HG03354 (cell line): Measurements from ENCODE around the gene SPTLC1.

ENCODE experiments used
- ATAC-seq: cut with Tn5 transposase; IDR thresholded peaks from one replicate; pipeline ENCODE4 v1.9.1; 2021; ENCODE audit warnings: mild to moderate bottlenecking; ENCODE audit not compliant: unreplicated experiment, poor library complexity, severe bottlenecking

Gene SPTLC1

GRCh38 chr9:92100237-92100911 is 14.8 kb downstream of the SPTLC1 start:
- no peak for ATAC-seq

GRCh38 chr9:92098638-92099037 is 16.6 kb downstream of the SPTLC1 start:
- peak; percentile 80 for ATAC-seq

- ATAC-seq = no peak
Observed at GRCh38 chr9:92097997-92098482, 17.2 kb downstream of the SPTLC1 start.

GRCh38 chr9:92095236-92095635 is 20.0 kb downstream of the SPTLC1 start:
- no peak for ATAC-seq

GRCh38 chr9:92094655-92095054 is 20.6 kb downstream of the SPTLC1 start:
- ATAC-seq = no peak

- ATAC-seq = no peak
Observed at GRCh38 chr9:92077888-92078287, 37.3 kb downstream of the SPTLC1 start.

- no peak for ATAC-seq
Observed at GRCh38 chr9:92071634-92072033, 43.6 kb downstream of the SPTLC1 start.

GRCh38 chr9:92066168-92066567 is 49.0 kb downstream of the SPTLC1 start:
- ATAC-seq = no peak

- no peak for ATAC-seq
Observed at GRCh38 chr9:92064711-92065110, 50.5 kb downstream of the SPTLC1 start.

GRCh38 chr9:92061184-92061583 is 54.0 kb downstream of the SPTLC1 start:
- no peak for ATAC-seq

GRCh38 chr9:92059661-92060060 is 55.6 kb downstream of the SPTLC1 start:
- no peak for ATAC-seq

GRCh38 chr9:92058723-92059444 is 56.3 kb downstream of the SPTLC1 start:
- ATAC-seq = no peak

- no peak for ATAC-seq
Observed at GRCh38 chr9:92058026-92058425, 57.2 kb downstream of the SPTLC1 start.

GRCh38 chr9:92057226-92057625 is 58.0 kb downstream of the SPTLC1 start:
- ATAC-seq = no peak

- no peak for ATAC-seq
Observed at GRCh38 chr9:92055624-92056023, 59.6 kb downstream of the SPTLC1 start.

- no peak for ATAC-seq
Observed at GRCh38 chr9:92048924-92049625, 66.1 kb downstream of the SPTLC1 start.

- ATAC-seq = no peak
Observed at GRCh38 chr9:92047500-92047899, 67.7 kb downstream of the SPTLC1 start.

- no peak for ATAC-seq
Observed at GRCh38 chr9:92046676-92047075, 68.5 kb downstream of the SPTLC1 start.

- no peak for ATAC-seq
Observed at GRCh38 chr9:92044936-92045335, 70.3 kb downstream of the SPTLC1 start.

- no peak for ATAC-seq
Observed at GRCh38 chr9:92043002-92043401, 72.2 kb downstream of the SPTLC1 start.

- ATAC-seq = no peak
Observed at GRCh38 chr9:92042260-92042659, 73.0 kb downstream of the SPTLC1 start.
